Measurements from ENCODE around the gene LTA.
A peak's percentile ranks its signal among the peaks of the same experiment; 100 is the strongest.

Gene LTA

DNA sequence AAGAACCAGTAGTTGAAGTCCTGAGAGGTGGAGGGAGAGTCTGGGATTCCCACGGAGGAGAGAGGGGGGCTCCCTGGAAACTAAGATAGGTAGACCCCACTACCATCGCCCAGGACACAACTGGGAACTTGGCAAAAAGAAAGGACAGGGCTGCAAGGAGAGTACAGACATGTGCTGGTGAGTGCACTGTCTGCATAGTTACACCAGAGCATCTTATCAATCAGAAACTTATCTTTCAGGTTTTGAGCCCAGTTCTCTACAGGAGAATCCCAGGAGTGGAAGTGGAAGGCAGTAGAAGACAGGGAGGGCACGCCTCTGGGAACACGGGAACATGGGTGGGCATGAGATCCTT lies 12.5 kb upstream of the LTA start:
- TF ChIP-seq, protein P1, sequence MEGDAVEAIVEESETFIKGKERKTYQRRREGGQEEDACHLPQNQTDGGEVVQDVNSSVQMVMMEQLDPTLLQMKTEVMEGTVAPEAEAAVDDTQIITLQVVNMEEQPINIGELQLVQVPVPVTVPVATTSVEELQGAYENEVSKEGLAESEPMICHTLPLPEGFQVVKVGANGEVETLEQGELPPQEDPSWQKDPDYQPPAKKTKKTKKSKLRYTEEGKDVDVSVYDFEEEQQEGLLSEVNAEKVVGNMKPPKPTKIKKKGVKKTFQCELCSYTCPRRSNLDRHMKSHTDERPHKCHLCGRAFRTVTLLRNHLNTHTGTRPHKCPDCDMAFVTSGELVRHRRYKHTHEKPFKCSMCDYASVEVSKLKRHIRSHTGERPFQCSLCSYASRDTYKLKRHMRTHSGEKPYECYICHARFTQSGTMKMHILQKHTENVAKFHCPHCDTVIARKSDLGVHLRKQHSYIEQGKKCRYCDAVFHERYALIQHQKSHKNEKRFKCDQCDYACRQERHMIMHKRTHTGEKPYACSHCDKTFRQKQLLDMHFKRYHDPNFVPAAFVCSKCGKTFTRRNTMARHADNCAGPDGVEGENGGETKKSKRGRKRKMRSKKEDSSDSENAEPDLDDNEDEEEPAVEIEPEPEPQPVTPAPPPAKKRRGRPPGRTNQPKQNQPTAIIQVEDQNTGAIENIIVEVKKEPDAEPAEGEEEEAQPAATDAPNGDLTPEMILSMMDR (IDR thresholded peaks at IDR 0.05; ENCODE audit: extremely low read depth, insufficient read depth, missing control alignments) = no peak
- DNase-seq (ENCODE audit: low spot score) = no peak
- in situ Hi-C loops (cut with MboI; ENCODE audit: low pct_unique_long_range_greater_than_20kb, low sequenced_read_pairs, unreplicated experiment) = no loop called here

DNA sequence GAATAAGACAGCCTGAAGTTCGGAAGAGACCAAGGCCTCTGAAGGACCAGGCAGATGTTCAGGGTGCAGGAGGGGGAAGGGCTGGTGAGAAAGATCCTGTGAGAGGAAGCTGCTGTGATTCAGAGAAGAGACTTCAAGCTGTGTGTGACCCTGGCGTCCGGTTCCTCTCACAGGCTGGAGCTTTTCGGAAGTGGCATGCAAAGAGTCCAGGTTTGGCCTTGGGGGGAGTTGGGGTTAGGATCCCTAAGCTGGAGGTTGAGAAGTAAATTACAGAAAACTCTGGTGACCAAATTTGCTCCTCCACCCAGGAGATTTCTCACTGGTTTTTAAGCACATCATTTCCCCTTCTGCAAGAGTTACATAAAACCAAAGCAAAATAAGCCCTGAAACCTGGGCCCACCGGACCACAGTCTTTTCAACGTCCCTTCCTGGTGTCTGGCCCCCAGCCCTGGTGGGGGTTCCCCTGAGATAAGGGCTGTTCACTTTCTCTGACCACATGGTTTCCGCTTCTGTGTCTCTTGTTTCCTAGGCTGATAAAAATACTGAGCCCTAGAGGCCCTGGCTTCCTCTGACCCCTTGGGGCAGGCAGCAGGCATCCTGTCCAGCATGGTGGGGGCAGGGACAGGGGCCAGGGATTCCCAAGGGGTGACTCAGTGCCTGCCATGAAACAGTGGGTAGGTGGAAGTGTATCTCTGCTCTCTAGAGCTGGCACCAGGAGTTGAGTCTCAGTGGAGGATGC lies 12.0 kb upstream of the LTA start:
- in situ Hi-C loops (cut with MboI; ENCODE audit: low pct_unique_long_range_greater_than_20kb, low sequenced_read_pairs, unreplicated experiment) = no loop called here
- TF ChIP-seq, protein P1 (IDR thresholded peaks at IDR 0.05; ENCODE audit: extremely low read depth, insufficient read depth, missing control alignments) = no peak
- peak; percentile 71 for DNase-seq (ENCODE audit: low spot score)

DNA sequence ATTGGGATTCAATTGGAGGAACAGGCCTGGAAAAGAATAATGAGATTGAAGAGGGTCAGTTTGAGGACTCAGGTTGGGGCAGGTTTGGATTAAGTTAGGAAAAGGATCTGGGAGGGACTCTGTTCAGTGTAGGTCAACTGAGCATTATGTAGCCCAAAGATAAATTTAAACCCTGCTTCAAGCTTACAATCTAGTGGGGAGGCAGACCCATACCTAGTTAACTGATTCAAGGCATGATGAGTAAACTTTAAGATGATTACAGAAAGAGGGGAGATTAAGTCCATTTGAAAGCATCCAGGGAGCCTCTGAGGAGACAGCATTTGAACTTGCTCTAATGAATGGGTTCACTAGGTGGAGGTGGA lies 11.4 kb upstream of the LTA start:
- TF ChIP-seq, protein P1 (IDR thresholded peaks at IDR 0.05; ENCODE audit: extremely low read depth, insufficient read depth, missing control alignments) = no peak
- DNase-seq (ENCODE audit: low spot score) = no peak
- in situ Hi-C loops (cut with MboI; ENCODE audit: low pct_unique_long_range_greater_than_20kb, low sequenced_read_pairs, unreplicated experiment) = no loop called here

DNA sequence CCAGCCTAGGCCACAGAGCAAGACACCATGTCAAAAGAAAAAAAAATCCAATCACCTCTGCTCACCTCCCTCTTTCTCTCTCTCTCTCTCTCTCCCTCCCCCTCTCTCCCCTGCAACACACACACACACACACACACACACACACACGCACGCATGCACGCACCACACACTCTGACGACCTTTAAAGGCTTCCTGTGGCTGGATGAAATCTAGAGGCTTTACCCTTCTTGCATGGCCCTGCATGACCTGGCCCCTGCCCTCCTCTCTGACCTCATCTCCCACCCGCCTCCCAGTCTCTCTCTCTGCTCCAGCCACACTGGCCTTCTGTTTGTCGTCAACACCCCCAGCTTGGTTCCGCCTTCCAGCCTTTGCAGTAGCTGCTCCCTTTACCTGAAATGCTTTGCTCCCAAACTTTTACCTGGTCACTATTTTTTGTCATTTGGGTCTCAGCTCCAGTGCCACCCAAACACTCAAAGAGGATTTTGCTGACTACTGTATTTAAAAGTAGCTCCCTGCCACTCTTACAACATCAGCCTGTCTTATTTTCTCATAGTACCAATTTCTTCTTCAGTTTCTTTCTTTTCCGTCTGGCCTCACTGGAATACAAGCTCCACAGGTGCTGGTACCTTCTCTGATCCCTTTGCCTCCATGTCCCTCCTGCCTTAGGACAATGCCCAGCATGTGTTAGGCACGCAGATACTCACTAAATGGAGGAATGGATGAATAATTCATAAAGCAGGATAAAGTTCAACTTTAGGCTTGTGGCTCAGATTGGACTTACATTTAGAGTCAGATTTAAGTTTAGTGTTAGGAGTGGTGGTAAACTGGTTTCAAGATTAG lies 4.3 kb upstream of the LTA start:
- TF ChIP-seq, protein P1 (IDR thresholded peaks at IDR 0.05; ENCODE audit: extremely low read depth, insufficient read depth, missing control alignments) = no peak
- DNase-seq (ENCODE audit: low spot score) = no peak
- in situ Hi-C loops (cut with MboI; ENCODE audit: low pct_unique_long_range_greater_than_20kb, low sequenced_read_pairs, unreplicated experiment) = no loop called here

DNA sequence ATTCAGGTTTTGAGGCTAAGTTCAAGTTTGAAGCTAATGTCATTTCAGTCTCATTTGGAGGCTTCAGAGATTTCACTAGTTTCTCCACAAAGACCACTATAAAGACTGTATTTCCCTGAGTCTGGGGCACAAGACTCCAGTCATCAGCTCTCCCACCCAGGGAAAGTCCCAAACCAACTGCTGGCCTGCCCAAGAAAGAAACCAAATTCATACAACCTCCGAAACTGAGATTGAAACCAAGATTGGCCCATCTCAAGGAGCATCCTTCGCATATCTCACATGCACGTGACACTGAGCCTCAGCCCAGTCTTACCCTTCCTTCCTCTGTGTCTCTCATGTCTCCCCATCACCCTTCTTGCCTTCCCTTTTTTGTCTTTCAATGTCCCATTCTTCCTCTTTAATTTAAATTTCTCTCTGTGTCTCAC lies 3.5 kb upstream of the LTA start:
- peak; percentile 79 for DNase-seq (ENCODE audit: low spot score)
- TF ChIP-seq, protein P1 (IDR thresholded peaks at IDR 0.05; ENCODE audit: extremely low read depth, insufficient read depth, missing control alignments) = no peak
- in situ Hi-C loops (cut with MboI; ENCODE audit: low pct_unique_long_range_greater_than_20kb, low sequenced_read_pairs, unreplicated experiment) = no loop called here

DNA sequence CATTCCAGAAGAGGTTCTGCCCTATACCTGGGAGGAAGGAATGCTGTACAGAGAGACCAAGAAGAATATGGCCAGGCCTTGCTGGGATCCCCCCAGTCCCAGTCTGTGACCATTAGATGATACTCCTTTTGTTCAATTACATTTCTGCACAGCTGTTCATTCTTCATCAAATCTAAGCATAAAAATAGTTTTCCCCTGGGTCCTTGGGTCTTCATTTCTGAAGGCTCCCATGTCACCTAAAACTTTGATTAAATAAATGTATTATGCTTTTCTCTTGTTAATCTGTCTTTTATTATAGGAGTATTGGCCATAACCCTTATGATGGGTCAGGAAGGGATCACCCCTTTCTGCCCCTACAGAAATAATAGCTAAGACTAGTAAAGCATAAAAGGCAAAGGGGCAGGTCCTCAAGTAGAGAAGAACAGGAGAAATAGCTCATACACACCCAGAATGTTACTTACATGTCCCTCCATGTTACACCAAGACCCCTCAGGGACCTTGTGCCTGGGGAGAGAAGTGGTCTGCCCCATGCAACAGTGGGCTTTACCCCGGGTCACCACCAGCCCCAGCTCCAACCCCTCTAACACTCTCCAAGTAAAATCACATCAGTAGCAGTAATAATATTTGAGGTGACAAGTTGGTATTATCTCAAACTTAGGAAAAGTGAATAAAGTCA lies 2.1 kb upstream of the LTA start:
- TF ChIP-seq, protein P1 (IDR thresholded peaks at IDR 0.05; ENCODE audit: extremely low read depth, insufficient read depth, missing control alignments) = no peak
- in situ Hi-C loops (cut with MboI; ENCODE audit: low pct_unique_long_range_greater_than_20kb, low sequenced_read_pairs, unreplicated experiment) = no loop called here
- no peak for DNase-seq (ENCODE audit: low spot score)

All from GM13977 (cell line).